Activated naive CD4-positive, alpha-beta T cell treated with Interleukin-2 at 50 U/mL for 16 hours (primary cell): ENCODE measurements around the gene MDK.
A peak's percentile ranks its signal among the peaks of the same experiment; 100 is the strongest.

Experiments
- DNase-seq: peaks from one replicate; pipeline ENCODE4 v3.0.0-alpha.2; 2020

Gene MDK

DNA sequence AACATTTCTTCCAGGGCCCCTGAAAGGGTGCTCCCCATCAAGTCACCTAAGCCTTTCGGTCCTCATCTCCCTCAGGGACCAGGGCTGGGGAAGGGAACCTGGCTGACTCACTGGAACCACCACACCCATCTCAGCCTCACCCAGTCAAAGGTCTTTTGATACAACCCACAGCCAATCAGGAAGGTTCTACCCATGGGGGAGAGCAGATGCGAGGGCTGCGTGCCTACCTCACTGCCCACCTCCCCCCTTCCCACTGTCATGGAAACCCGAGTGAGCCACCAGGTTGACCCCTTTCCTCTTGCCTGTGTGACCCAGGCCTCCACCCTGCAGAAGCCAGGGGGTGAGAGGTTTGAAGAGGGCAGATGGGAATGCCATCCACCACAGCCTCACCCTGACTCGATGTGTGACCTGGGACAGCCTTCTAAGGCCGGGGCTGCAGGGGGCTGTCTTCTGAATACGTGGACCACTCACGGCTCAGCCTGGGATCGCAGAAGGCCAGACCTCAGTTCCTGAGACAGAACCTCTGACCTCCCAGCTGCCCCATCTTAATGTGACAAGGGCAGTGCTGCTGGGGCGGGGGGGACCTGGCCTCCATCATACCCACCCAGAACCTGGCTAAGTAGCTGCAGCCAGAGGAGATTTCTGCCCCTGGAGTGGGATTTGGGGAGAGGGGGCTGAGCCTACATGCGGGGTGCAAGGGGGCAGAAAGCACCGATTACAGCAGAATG lies 2.7 kb downstream of the MDK start:
- DNase-seq: no peak

DNA sequence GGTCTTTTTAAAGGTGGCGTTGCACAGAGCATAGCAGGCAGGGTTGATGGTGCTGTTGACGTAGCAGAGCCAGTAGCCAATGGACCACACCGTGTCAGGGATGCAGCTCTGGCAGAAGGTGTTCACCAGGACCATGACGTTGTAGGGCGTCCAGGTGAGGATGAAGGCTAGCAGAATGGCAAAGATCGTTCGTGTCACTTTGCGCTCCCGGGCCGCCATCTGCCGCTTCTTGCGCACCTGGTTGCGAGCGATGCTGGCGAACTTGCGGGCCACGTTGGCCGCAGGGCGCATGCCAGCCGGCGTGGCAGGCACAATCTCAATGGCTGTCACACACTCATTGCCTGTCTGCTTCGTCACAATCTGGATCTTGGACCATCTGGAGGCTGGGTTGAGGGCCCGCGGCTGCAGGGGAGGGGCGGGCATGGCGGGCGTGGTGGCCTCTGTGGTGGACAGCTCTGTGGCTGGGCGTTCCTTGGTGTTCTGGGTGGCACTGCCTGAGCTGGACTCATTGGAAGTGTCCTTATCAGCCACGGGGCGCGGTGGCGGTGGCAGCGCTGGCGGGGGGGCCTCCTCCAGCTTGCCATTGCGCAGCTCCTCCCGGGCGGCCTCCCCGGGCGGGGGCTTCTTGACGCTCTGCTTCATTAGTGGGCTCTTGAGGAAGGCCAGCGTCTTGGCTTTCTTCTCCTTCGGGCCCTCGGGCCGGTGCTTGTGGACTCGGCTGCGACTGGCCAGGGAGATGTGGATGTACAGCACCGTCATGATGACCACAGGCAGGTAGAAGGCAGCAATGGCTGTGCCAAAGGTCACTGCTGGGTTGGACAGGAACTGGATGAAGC lies 3.9 kb downstream of the MDK start:
- no peak for DNase-seq

DNA sequence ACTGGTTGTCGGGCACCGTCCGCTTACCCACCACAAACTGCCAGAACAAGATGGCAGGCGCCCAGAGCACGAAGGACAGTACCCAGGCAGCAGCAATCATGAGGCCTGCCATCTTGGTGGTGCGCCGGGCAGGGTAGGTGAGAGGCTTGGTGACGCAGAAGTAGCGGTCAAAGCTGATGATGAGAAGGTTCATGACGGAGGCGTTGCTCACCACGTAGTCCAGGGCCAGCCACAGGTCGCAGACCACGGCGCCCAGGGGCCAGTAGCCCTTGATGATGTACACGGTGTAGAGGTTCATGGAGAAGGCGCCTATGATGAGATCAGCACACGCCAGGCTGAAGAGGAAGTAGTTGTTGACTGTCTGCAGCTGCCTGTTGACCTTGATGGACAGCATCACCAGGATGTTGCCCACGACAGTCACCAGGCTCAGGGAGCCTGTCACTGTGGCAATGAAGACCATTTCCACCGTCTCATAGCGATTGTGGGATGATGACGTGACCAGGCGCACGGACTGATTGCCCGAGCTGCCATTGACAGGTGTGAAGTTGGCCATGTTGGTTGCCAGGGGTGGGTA lies 4.6 kb downstream of the MDK start:
- no peak for DNase-seq

DNA sequence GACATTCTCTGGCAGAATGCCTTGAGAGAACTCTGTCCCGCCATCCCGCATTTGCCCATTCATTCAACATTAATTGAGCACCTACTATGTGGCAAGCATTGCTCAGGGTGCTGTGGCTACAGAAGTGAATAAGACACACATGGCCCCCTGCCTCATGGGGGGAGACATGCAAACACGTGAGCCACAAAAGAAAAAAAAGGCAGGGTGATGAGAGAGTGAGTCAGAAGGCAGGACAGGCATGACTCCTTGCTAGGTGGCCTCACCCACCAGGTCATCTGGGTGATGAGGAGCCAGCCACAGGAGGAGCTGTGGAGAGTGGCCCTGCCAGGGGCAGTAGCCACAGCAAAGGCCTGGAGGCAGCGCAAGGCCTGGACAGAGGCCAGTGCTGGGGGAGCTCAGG lies 5.2 kb downstream of the MDK start:
- DNase-seq: no peak

DNA sequence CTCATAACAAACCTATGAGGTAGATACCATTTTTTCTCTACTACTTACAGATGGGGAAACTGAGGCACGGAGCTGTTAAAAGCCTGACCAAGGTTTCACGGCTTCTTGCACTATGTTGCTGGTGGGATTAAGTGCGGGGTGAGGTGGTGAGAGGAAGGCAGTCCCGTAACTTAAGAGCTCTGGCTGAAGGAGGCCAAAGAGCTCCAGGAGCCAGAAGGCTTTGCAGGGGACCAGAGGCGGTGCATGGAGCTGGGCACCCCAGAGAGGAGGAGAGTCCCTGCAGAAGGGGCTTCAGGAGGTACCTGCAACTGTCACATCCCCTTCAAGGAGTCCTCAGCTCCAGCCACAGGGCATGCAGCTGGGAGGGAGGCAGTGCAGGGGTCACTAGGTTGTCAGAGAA lies 6.0 kb downstream of the MDK start:
- no peak for DNase-seq

DNA sequence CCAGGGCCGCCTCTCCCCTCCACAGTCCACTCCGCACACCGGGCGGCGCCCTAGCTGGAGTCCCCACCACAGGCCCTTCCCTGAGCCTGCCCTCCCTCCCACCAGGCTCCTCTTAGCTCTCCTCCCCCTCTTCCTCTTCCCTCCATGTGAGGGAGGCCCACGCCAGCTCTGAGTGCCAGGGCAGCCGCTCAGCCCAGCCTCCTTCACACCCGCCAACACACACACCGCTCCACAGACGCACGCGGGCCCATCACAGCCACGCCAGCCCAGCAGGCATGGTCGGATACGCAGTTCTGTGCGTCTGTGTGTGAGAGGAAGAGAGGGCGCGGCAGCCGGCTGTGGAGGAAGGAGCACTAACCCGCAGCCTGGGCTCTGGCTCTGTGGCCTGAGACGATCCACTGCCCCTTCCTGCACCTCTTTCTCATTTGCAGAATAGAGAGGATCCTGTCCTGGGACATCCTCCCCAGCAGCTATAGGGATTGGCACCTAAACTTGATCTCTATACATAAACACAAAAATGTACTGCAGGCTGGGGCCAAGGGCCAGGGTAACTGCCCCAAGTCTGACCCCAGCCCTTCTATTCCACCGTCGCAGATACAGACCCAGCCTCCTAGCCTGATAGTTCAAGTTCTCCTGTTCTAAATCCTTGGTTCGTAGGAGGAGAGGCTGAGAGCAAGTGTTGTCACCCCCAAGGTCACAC lies 6.6 kb downstream of the MDK start:
- DNase-seq: no peak

DNA sequence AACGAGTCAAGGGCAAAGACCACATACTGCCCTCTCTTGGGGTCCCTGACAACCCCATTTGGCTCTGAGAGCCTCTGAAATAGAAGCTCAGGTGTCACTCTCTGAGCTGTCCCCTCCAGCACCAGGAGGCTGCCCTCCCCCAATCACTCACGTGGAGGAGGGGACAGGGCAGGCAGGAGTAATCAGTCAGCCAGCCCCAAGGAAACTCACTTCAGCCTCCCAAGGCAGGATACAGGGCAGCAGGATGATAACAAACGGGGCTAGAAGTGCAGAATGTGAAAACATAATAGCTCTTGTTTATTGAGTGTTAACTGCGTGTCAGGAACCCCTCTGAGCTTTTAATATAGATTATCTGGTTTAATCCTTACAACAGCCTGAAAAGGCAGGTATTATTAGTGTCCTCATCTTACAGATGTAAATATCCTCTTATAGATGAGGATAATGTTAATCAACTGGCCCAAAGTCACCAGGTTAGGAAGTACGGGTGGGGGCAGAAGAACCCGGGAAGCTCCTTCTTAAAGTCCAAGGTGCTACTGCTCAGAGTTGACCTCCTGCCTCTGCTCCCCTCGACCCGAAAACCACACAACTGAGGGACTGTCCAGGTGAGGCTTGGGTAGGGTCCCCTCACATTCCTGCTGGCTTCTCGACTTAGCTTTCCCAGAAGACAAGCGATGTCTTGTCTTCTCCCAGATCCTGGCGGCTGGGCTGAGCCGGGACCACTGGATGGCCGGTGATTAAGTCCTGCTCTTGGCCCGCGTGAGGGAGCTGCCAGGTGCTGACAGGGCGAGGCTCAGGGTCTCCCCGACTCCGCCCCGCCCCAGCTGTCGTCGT lies 7.4 kb downstream of the MDK start:
- DNase-seq: no peak

DNA sequence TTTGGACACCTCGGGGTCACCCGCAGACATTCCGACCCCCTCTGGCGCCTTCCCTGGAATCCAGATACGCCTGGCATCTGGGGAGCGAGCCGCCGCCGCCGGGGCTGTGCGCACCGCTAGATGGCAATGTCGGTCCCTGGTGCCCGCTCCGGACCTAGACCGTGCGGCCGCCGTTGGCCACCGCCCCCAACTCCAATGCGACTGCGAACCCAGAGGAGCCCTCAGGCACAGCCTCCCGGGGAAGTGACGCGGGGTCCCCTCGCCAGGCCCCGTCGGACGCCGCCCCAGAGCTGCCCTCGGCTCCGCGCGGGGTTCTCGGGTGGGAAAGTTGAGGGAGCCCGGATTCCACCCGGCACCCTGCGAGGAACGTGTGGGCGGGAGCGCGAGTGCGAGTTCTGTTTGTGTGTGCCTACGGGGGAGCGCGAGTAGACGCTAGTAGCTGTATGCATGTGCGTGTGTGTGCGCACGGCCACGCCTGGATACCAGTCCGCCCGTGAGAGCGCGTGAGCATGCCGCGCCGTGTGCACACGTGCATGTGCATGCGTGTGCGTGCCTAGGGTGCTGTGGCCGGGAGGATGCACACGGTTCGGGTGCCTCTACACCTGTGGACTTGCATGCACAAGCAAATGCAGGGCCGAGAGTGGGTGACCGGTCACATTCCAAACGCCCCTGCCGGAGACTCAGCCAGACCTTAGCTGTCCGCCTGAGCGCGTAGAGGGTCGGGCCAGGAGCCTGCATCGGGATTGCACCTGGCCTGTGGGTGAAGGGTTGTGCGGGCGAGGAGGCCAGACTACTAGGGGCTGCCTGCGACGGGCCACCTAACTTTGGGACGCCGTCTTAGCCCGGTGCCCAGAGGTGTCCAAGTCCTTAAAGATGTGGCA lies 8.2 kb downstream of the MDK start:
- DNase-seq: peak; percentile 57

DNA sequence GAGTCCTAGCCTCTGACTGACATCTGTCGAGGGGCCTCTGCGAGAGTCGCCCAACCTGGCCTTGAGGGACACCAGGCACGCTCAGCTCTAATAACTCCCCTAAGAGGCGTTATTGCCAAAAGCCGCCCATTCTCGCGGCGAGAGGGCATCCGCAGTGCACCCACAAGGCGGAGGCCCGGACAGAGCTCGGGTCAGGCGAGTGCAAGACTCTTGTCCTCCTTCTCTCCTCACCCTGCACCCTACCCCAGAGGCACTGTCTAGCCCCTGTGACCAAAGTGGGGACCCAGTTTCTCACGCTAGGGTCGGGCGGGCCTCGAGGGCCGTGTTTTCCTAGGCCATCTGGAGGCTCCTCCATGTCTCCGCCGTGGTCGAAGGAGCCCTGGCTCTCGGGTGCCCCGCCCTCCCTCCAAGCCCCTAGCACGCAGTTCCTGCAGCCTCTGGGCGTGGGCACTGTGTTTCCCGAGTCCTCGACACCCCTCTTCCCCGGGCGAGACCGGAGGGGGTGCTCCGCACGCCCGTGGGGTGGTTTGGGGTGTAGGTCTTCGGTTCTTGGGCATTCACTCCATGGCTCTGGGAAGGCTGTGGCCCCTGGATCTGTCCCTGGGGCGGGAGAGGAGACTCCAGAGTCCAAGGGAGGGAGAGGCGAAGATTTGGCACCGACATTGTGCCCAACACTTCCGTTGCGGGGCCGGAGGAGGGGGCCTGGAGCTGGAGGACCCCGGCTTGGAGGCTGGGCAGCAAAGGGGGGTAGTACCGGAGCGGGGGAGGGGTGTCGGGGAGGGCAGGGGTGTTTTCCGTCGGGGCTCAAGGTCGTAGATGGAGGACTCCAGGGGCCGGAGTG lies 9.1 kb downstream of the MDK start:
- no peak for DNase-seq

DNA sequence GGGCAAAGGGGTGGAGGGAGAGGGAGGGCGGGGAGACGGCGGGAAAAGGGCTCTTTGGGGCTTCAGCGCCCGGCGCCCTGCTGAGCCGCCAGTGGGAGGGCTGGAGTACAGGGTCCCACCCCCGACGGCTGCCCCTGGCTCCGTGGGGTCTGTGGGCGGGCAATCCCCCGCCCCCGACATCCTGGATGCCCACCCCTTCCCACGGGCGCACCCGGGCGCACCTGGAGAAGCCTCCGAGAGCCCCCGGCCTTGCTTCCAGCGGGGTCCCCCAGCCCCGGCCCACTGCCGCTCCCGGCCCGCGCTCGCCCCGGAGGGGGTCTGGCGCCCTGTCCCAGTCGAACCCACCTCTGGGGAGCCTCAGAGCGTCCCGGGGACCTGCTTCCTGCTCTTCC lies 9.7 kb downstream of the MDK start:
- DNase-seq: no peak

DNA sequence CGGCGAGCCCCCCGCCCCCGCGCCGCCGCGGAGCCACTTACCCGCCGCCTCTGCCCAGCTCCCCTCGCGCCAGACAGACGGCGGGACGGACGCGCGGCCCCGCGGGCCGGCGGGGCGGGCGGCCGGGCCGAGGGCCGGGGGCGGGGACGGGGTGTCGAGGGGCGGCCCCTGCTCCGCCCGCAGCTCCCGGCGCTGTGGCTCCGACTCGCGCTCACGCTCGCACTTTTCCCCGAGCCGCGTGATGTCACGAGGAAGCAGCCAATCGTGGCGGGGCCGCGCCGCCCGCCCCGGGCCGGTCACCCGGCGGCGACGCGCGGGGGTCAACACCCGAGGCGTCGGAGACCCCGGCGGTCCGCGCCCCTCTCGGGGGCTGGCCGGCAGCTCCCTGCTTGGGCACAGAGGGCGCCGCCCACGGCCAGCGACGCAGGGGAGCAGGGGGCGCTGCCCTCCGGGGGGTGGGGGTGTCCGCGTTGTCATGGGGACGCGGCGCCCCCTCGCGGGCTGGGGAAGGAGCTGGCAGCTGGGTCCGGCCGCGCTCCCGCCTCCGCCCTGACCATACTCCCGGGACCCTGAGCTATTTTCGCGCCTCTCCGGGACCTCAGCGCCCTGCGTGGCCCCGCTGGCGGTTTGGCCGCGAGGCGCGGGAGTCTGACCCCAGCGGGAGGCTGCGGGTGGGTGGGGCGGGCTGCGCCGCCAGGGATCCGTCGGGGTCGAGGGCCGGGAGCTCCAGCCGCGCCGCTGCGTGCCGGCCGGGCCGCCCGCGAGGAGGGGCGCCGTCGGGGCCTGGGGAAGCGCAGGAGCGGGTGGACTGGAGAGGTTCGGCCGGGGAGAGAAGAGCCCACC lies 10.3 kb downstream of the MDK start, which contains the start of gene CHRM4:
TSS of gene CHRM4 (minus strand) at position 199 of the 843 bp plus-strand sequence. CDS start 5,219 bp downstream, outside the sequence.
- no peak for DNase-seq

DNA sequence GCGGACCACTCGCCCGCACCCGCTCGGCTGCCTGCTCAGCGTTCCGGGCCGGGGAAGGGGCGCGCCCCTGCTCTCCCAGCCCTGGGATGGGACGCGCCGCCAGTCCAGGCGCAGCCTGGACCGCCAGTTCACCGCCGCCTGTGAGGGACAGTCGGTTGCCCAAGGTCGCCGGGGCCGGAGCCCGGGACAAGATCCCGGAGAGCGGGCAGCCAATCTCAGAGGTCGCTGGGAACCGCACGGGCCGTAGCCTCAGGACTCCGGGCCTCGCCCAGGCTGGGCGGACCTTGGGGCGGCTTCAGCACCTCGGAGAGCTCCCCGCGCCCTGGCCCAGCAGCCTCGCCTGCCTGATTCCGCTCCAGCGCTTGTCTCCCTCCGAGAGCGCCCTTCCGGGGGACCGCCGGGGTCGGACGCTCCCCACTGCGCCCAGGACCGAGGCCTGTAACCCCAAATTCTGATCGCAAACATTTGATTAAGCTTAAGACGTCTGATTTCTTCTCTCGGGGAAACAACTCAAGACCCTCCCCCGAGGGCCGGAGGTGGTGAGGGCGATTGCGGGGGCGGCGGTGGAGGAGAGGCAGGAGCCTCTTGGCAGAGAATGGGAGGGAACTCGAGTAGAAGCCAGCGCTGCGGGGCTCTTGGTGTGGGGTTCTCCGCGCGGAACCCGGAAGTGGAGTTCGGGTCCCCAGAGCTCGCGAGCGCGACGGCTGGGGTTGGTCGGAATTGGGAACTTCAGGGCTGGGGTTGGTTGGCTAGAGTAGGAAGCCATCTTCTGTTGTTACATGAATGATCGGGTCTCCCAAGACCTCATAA lies 11.2 kb downstream of the MDK start:
- DNase-seq: peak; percentile 80

DNA sequence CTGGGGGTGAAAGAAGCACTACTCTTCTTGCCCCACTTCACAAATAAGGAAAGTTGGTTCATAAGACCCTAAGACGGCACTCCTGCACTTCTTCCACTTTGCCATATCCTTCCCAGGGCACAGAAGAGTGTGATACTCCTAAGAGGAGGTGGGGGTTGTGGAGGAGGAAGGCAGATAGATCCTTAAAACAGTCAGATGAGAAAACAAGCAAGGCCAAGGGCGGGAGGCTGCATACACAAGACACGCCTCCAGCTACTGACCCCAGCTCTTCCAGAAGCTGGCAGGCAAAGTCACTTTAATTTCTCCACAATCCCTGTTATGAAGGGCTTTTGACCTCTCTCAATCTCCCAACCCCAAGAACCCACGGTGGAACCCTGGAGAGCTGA lies 11.8 kb downstream of the MDK start:
- DNase-seq: no peak

DNA sequence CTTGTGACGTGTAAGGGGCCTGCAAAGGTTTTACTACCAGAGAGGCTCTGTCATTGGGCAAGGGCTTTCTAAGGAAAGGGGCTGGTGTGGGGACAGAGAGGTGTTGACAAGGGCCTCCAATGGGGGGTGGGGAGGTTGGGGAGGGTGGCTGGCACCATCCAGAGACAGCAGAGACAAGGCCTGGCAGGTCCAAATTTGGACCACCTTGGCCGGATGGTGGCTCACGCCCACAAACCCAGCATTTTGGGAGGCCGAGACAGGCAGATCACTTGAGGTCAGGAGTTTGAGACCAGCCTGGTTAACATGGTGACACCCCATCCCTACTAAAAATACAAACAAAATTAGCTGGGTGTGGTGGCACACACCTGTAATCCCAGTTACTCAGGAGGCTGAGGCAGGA lies 12.3 kb downstream of the MDK start:
- DNase-seq: no peak

DNA sequence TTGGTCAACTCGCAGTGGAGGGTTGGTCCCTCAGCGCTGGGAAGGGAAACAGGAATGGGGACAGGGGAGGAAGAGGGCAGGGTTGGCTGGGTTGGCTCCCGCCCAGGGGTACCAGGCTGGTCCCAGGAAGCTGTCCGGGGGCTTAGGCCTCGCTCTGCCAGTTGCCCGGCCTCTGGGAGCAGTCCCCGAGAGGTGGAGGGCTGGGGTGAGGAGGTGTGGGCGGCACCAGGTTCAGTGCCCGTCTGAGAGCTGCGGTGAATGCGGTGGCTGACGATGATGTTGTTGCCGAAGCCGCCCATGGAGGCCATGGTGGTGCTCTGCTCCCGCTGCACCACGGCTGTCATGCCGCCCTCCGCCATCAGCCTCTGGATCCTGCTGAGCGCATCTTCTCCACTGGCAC lies 16.1 kb downstream of the MDK start:
- DNase-seq: no peak

DNA sequence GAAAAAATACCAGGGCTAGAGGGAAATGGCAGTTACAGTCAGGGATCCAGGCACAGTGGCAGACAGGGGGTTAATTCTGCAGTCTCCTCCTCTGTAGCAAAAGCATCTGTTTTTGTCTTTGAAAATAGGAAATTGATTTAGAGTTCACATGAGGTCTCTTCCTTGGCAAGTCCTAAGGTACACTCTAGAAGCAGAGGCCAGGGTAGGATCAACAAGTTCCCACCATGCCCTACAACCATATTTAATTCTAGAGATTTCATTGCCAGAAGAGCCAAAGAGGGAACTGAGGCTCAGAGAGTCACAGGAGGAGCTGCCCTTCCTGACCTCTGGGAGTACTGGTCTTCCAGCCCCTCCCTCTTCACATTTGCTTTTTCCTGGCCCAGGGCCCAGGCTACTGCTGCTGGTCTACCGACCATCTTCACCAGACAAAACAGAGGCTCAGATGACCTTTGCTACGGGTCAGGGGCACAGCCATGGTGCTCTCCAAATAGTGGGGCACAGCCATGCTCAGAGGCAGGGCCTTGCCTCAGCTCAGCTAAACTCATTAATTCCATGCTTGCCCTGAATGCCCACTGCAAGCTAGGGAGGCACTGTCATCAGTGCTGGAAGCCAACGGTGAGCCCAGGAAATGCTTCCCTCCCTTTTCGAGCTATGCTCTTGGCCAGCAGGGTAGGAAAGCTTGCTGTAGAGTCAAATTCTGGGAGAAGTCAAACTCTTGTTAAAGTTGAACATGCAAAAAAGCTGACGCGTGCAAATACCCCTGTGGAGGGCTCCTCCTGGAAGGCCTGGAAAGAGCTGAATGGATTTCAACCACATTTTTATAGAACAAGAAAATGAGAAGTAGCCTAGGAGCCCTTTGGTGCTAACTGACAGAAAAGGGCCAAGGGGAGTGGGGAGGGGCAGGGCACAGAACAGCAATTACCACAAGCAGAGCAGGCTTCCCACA lies 21.8 kb downstream of the MDK start:
- DNase-seq: no peak

DNA sequence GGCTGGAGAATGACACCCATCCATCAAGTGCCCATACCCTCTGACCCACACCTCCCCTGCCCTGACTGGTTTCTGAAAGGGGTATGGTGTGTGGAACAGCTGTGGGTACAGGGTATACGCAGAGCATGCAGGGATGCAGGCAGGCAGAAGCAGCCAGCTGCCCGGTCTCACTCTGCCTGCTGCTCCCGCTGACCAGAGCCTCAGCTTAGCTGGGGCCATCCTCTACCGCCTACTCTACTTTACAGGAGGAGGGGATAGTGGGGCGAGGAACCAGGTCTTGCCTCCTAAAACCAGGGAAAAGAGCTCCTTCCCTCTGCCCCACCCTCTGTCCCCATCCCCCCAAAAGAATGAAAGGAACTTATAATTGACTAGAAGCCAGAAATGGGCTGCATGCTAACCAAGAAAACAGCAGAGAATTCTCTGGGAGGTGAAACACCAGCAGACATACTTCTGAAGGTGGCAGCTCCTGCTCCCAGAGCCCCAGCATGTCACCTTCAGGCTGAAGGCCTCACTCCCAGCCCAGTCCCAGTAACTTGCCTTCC lies 23.1 kb downstream of the MDK start:
- DNase-seq: no peak
